Thymus (tissue), 11 donors: ENCODE data around the gene ZXDC. TPM values are rescaled to one million over a fixed set of nuclear protein-coding genes. Genes with fewer than 3 reads are reported as not detected.

Experiments
- DNase-seq, 9 donors: peaks; one replicate each; pipeline ENCODE4 v3.0.0-alpha.2; 2013; ENCODE audit warnings: low spot score in 9 of 9, low read depth in 6 of 9, missing footprints in 1 of 9
- H3K27ac ChIP-seq, 2 donors: one replicate each; pipeline ENCODE4 v1.5.1; 2013; ENCODE audit warnings: control low read depth in 1 of 2, low read depth in 1 of 2, low read length in 1 of 2, mild to moderate bottlenecking in 1 of 2, moderate library complexity in 1 of 2
- H3K27me3 ChIP-seq, 2 donors: one replicate each; pipeline ENCODE4 v1.5.1; 2013; ENCODE audit warnings: low read length in 1 of 2; ENCODE audit not compliant: control insufficient read depth in 2 of 2, insufficient read depth in 1 of 2
- H3K36me3 ChIP-seq, 2 donors: one replicate each; pipeline ENCODE4 v1.5.1; 2013; ENCODE audit warnings: low read length in 1 of 2, mild to moderate bottlenecking in 1 of 2, moderate library complexity in 1 of 2; ENCODE audit not compliant: control insufficient read depth in 2 of 2, insufficient read depth in 2 of 2
- H3K4me1 ChIP-seq, 2 donors: one replicate each; pipeline ENCODE4 v1.5.1; 2013; ENCODE audit warnings: low read length in 2 of 2; ENCODE audit not compliant: control insufficient read depth in 2 of 2, insufficient read depth in 2 of 2
- H3K4me3 ChIP-seq, 2 donors: one replicate each; pipeline ENCODE4 v1.5.1; 2013; ENCODE audit warnings: low read length in 2 of 2, control low read depth in 1 of 2, mild to moderate bottlenecking in 1 of 2
- H3K9me3 ChIP-seq, 2 donors: one replicate each; pipeline ENCODE4 v1.5.1; 2013; ENCODE audit warnings: low read length in 1 of 2, mild to moderate bottlenecking in 1 of 2; ENCODE audit not compliant: control insufficient read depth in 2 of 2, insufficient read depth in 1 of 2
- WGBS: extraction: QIAGEN DNeasy Blood & Tissue Kit; methylation state at CpG from one replicate; pipeline ENCODE4 v1.1.7; 2013; 5-methylcytosine and 5-hydroxymethylcytosine counted together
- polyA plus RNA-seq: library from polyadenylated mRNA; stranded (reverse); fragments of 200-250 nt; gene quantifications from one replicate; pipeline ENCODE4 v1.2.3, GENCODE V29; 2013
- total RNA-seq: library from RNA; stranded (reverse); fragments of 120-200 nt; gene quantifications from one replicate; pipeline ENCODE4 v1.2.4, GENCODE V29; 2013
- donor health status: healthy.

ZXDC gene
- total and polyA plus RNA-seq, 2 donors, result 15.6 to 17.3 TPM

DNA sequence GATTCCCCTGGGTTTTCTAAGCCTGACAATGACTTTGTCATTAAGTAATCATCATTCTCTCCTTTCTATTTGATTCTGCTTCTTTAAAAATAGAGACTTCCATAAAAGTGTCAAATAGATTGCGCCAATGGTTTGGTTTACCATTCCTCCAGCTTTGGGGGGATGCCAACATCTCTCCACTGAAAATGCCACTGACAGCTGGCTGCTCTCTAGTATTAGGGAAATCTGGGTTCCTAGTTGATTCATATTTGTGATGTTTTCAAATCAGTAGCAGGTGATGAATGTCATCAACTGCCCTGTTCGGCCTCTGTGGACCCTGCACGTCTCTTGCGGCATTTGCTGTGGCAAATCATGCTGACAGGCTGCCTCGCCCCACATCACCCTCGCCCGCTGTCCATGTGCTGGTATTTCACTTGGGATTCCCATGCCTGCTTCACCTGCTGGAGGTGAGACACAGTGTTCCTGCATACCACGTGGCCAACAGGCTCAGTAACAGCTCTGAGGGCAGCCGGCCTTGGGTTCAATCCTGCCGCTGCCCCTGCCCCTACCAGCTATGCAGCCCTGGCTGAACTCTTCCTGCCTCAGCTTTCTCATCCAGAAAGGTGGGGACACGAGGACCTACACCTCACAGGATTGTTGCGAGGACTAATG, 28.1 kb downstream of the ZXDC start:
- Histone ChIP-seq H3K4me1 (no peaks in the 10 kb centered on the region), H3K36me3 (peaks cover 44 to 60% of the 10 kb centered on the region in 2 donors), H3K27me3 (no peaks in the 10 kb centered on the region), H3K4me3 (no peak overlapping the region), H3K27ac (no peak overlapping the region), H3K9me3 (no peaks in the 10 kb centered on the region)
- no peak for DNase-seq
- WGBS, result 94% methylated on average over 12 of the region's 12 CpGs

DNA sequence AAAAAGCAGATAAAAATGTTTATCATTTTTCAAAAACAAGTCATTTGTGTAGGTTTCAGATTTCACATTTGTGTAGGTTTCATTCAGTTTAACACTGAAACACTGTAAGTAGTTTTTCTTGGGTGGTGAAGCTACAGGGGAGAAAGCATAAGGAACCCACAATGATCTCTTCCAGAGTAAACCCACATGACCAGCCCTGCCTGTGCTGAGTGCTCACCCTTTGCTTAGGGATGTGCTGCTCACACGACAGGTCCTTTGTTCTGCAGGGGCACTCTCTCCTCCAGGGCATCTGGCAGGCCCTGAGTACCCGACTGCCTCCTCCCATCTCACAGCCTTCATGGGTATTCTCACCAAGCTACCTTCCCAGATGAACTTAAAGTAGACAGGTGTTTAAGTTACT, 28.9 kb downstream of the ZXDC start:
- 92% methylated on average over 2 of the region's 2 CpGs for WGBS
- peaks cover 36 to 53% of the 10 kb centered on the region in 2 donors for H3K36me3 ChIP-seq
- no peak overlapping the region for H3K4me3 ChIP-seq
- no peaks in the 10 kb centered on the region for H3K27me3 ChIP-seq
- no peaks in the 10 kb centered on the region for H3K9me3 ChIP-seq
- no peak for DNase-seq
- no peak overlapping the region for H3K27ac ChIP-seq
- H3K4me1 ChIP-seq, result no peaks in the 10 kb centered on the region

DNA sequence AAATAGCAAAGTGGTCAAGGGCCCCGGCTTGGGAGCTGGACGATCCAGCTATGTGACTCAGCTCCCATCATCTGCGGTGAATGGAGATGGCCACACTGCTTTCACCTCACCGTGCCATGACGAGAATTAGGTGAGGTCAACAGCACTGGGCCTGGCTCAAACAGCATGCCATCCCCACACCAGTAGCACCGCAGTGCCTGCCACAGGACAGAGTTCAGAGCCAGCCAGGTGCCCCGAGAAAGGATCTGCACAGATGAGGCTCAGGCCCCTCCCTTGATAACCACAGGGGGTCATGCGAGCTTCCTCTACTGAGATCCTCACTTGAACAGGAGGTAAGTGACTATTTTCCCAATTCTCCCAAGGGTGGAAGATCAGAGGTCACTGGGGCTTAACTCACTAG, 29.4 kb downstream of the ZXDC start:
- no peak overlapping the region for H3K4me3 ChIP-seq
- H3K27me3 ChIP-seq, result no peaks in the 10 kb centered on the region
- no peaks in the 10 kb centered on the region for H3K9me3 ChIP-seq
- WGBS, result 96% methylated on average over 8 of the region's 8 CpGs
- no peak overlapping the region for H3K27ac ChIP-seq
- no peak for DNase-seq
- no peaks in the 10 kb centered on the region for H3K4me1 ChIP-seq
- peaks cover 31 to 53% of the 10 kb centered on the region in 2 donors for H3K36me3 ChIP-seq

DNA sequence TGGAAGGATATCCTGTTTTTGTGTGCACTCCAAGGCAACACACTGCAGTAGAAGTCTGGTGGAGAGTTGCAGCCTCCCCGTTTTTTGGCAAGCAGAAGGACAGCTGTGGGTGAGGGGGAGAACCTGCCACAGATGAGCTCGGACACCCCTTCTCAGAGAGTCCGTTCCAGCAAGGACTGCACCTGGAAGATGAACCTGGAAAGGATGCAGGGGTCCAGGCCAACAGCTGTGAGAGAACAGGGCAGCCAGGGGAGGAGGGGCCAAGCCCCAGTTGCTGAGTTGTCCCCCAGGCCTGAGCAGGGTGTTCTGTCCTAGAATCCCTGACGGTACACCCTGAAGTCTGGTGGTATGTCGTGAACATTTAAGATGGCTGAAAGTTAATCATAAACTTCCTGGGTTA, 30.2 kb downstream of the ZXDC start:
- peaks cover 30 to 49% of the 10 kb centered on the region in 2 donors for H3K36me3 ChIP-seq
- H3K4me3 ChIP-seq, result no peak overlapping the region
- H3K27me3 ChIP-seq, result no peaks in the 10 kb centered on the region
- no peak for DNase-seq
- no peak overlapping the region for H3K27ac ChIP-seq
- no peaks in the 10 kb centered on the region for H3K9me3 ChIP-seq
- WGBS, result 97% methylated on average over 5 of the region's 5 CpGs
- no peaks in the 10 kb centered on the region for H3K4me1 ChIP-seq

DNA sequence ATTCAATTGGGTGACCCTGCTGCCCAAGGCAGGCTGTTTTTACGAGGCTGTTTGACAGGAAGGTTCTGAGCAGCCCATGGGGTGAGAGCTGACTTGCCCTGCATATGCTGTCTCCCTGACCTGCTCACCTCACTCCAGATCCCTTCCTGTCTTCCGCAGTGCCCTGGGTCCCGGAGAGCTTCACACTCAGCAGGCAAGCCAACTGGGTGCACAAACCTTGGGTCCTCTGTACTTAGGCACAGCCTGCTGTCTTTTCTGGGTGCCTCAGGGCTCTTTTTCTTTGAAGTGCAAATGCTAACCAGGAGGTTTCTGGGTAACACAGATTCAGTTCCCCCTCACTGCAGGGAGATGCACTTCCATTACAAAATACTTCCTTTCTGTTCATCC, 32.8 kb downstream of the ZXDC start:
- WGBS, result 96% methylated on average over 3 of the region's 3 CpGs
- no peak overlapping the region for H3K27ac ChIP-seq
- no peak for DNase-seq
- H3K4me3 ChIP-seq, result no peak overlapping the region
- H3K4me1 ChIP-seq, result no peaks in the 10 kb centered on the region
- H3K9me3 ChIP-seq, result no peaks in the 10 kb centered on the region
- H3K27me3 ChIP-seq, result no peaks in the 10 kb centered on the region
- peaks cover 34 to 48% of the 10 kb centered on the region in 2 donors for H3K36me3 ChIP-seq

DNA sequence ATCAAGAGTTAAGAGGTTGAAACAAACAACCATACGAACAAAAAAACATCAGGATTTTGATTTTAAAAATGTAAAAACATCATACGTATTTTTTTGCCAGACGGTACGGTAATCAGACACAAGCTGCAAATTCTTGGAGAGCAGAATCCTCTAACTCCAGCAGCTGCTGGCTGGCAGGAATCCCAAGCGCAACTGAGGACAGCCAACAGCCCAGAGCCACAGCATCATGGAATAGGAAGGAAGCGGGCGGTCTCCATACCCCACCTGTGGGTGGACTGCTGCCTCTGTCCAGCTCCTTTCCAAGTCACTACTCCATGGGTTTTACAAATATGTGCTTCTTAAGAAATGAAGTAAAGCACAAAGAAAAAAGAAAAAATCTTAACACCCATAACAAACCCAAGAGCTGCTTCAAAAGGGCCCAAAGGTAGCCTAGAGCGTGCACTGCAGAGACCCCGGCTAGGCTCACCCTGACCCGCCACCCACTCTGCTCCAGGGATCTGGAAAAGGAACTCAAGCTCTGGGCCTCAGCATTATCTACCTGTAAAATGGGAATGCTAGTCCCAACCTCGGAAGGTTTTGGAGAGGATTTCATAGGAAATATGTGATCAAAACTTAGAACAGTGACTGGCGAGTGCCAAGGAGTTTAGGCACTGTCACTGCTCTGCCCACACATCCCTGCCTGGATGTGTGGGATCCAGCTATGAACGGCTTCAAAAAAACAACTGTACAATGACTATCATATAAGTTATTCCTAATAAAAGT, 33.4 kb downstream of the ZXDC start:
- H3K4me1 ChIP-seq, result no peaks in the 10 kb centered on the region
- H3K9me3 ChIP-seq, result no peaks in the 10 kb centered on the region
- no peak overlapping the region for H3K27ac ChIP-seq
- no peak overlapping the region for H3K4me3 ChIP-seq
- 96% methylated on average over 13 of the region's 13 CpGs for WGBS
- DNase-seq, result no peak
- H3K36me3 ChIP-seq, result peaks cover 38 to 46% of the 10 kb centered on the region in 2 donors
- H3K27me3 ChIP-seq, result no peaks in the 10 kb centered on the region

DNA sequence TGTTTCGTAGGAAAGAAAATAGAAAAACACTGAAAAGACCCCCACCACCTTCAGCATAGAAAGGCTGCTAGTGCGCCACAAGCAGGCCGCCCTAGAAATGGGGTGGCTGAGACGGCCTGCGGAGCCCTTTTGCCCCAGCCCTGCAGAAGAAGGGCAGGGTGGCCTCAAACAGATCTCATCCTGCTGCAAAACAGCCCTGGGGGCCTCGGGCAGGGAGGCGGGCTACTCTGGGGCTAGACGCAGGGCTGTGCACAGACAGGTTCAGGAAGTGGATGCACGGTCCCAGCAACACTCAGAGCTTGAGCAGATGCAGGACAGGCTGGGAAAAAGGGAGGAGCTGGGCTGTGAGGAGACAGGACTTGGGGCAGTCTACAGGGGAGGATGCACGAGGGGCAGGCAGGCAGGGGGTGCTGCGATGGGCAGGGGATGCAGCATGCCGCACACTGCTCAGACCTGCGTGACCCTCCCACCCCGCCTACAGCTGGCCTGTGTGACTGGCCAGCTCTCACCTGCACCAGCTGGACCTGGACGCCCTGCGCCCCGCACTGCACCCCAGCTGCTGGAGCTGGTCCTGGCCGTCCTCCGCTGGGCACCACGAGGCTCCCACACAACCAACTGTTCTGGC, 34.3 kb downstream of the ZXDC start:
- WGBS, result 96% methylated on average over 20 of the region's 20 CpGs
- peaks cover 46 to 53% of the 10 kb centered on the region in 2 donors for H3K36me3 ChIP-seq
- no peak for DNase-seq

DNA sequence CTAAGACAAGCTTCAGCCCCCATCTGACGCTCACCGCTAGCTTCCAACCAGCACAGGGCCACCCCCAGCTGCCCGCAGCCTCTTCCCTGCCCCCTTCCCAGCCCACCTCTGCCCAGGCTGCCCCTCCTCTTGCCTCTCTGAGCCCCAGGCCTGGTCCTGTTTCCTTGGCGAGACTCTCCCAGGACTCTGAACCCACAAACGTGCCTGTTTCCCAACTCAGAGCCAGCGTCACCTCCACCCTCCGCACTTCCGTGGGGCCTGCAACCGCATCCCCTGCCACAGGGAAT, 35.0 kb downstream of the ZXDC start:
- Histone ChIP-seq H3K4me3 (no peak overlapping the region), H3K27ac (no peak overlapping the region), H3K4me1 (no peaks in the 10 kb centered on the region), H3K36me3 (peaks cover 50 to 52% of the 10 kb centered on the region in 2 donors), H3K27me3 (no peaks in the 10 kb centered on the region), H3K9me3 (no peaks in the 10 kb centered on the region)
- no peak for DNase-seq
- WGBS, result 98% methylated on average over 9 of the region's 9 CpGs

More for the DNA sequence above, 34.3 kb downstream of the ZXDC start:
- no peak overlapping the region for H3K27ac ChIP-seq
- H3K27me3 ChIP-seq, result no peaks in the 10 kb centered on the region
- no peak overlapping the region for H3K4me3 ChIP-seq
- H3K4me1 ChIP-seq, result no peaks in the 10 kb centered on the region
- no peaks in the 10 kb centered on the region for H3K9me3 ChIP-seq

DNA sequence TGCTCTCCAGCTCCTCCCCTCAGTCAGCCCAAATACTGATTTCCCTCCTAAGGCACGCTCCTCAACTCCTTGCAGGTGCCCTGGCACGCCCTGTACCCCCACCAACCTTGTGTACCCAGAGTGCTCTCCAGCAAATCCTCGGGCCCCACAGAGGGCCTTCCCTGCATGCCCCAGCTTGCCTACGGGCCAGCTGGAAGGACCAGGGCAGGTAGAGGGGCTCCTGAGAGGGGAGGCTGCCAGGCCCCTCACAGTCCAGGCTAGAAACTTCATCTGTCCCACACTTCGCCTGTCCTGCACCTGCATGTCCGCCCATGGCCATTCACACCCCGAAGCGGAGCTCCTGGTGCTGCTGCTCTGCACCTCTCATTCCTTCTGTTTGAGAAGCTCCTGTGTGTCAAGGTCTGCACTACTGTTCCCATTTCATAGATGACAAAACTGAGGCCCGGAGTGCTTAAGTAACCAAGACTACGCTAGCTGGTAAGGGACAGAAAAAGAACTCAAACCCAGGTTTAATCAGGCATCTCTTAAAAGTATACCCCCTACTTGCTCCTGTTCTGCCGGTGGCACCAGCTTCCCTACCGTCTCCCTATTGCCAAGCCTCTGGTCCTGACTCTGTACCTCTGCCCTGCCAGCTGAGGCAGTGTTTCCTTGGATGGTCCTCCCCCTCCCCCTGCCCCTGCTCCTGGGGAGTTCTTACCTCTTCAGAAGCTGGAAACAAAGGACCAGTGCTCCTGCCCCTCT, 35.6 kb downstream of the ZXDC start:
- no peaks in the 10 kb centered on the region for H3K9me3 ChIP-seq
- WGBS, result 92% methylated on average over 12 of the region's 12 CpGs
- H3K27me3 ChIP-seq, result no peaks in the 10 kb centered on the region
- no peak overlapping the region for H3K27ac ChIP-seq
- H3K36me3 ChIP-seq, result peaks cover 51 to 53% of the 10 kb centered on the region in 2 donors
- H3K4me3 ChIP-seq, result no peak overlapping the region
- DNase-seq, result no peak
- no peaks in the 10 kb centered on the region for H3K4me1 ChIP-seq
